GM19025 (cell line): ENCODE measurements around the gene MLN.

Experiments used
- ATAC-seq: cut with Tn5 transposase; IDR thresholded peaks from one replicate; pipeline ENCODE4 v1.9.1; 2021; ENCODE audit warnings: mild to moderate bottlenecking, low read depth, moderate library complexity; ENCODE audit not compliant: unreplicated experiment

The MLN gene, protein sequence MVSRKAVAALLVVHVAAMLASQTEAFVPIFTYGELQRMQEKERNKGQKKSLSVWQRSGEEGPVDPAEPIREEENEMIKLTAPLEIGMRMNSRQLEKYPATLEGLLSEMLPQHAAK

DNA sequence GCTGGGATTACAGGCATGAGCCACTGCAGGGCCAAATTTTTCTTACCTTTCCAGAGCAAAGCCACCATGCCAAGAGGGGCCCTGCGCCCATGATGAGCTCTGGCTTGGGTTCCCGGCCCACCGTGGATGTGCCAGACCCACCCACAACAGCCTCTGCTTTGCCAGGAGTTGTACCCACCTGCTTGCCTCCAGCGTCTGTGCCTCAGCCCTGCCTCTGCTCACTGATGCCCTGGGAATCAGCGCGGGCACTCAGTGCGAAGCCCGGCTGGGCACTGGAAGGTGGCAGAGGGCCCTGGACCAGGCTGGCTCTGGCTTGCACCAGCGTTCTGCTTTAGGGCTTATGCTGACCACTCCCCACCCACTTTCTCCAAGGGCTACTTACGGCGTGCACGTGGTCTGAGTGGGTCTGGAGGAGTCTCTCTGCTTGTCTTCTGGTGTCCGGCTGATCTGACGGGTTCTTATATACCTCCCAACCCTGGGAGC is at the start of gene MLN:
Gene MLN (minus strand): TSS at position 433 of the 483 bp plus-strand sequence. CDS start 2,840 bp downstream, outside the sequence.
- no peak for ATAC-seq

DNA sequence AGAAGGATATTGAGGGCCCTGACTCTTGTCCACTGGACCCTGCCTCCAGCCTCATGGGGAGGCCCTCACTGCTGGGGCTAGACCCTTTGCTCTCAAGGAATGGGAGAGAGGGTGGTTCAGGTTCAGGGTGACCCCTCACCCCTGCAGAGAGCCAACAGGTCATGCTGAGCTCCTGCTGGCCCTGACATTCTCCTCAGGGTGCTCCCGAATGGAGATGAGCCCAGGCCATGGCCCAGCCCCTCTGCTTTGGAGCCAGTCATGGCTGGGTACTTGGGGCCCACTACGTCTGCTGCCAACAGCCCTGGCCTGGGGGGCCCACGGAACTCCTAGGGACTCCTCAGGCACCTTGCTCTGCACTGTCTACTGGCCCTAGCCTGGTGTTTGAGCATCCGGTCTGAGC is 49.2 kb upstream of the MLN start:
- no peak for ATAC-seq

DNA sequence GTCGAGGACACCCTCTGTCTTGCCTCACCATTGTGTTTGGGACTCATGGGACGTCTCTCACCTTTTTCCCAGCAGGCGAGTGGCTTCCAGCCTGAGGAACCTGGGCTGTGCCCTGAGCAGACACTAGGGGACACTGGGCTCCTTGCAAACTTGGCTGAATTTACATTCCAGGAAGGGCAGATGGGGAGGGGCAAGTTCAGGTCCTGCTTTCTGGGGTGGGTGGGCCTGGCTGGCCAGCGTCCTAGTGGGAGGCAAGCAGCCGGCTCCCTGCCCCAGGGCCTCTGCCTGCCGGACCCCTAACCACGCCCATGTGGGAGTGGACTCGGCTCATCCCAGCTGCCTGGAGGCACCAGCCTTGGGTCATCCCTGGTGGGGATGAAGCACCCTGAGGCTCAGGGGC is 48.2 kb upstream of the MLN start:
- ATAC-seq: no peak

DNA sequence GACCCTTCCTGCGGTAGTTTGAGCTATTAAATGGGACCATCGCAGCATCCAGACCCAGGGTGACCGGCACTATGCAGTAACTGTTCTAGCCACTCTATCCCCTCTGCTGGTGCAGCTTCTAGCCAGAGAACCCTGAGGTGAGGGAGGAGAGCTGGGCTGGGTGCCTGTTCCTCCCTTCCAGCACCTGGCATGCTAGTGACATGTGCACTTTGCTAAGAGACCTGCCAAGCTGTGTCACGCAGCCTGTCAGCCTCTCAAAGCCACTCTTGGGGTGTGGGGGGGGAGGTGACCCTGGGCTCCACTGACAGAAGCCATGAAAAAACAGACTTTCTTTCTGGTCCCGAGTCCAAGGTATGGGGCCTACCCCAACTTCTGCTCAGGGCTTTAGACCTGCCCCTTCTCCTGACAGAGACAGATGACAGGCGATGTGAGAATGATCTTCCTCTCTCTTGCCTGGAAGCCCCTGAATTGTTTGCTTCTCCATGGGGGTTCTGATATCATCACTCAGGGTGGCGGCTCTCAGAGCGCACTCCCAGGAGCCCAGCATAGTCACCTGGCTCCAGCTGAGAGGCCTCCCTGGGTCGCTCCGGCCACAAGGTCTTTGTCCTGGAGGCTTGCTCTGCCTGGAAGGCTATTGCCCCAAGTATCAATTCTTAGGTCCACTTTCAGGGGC is 47.2 kb upstream of the MLN start:
- no peak for ATAC-seq

DNA sequence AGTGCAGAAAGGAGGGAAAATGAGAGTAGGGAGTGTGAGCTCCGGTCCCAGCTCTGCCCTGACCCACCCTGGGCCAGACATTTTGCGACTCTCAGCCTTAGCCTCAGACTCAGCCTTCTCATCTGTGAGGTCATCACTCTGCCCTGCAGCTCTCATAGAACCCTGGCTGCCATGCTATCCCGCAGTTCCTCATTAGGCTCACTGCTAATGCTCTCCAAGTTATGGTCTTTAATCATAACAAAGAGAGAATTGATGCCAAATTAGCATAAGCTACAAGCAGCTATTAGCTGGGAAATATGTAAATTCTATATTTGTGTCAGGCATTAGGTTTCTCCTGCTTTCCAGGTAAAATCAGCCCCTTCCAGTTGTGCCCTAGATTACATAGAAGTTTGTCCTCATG is 46.5 kb upstream of the MLN start:
- no peak for ATAC-seq

DNA sequence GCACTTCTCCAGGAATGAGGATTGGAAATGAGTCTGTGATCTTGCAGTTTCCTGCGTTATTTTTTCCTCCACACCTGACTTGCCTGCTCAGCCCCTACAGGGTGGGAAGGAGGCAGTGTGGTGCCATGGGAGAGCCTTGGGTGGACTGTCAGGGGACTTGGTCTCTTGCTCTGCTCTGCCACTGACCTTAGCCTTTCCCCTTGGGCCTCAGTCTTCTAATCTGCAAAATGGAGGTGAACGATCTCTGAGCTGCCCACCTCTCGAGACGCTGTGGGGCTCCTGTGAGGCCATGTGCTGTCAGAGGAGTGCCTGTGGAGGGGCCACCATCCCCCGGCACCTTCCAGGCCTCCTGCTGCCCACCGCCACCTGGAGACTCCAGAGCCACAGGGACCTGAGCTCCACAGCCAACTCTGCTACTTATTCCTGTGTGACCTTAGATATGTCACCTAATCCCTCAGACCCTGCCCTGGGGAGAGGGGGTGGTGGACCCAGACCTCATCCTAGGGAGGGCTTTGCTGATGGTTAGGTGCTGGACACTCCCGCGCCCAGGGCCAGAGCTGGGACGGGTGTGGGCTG is 45.8 kb upstream of the MLN start:
- ATAC-seq: no peak

DNA sequence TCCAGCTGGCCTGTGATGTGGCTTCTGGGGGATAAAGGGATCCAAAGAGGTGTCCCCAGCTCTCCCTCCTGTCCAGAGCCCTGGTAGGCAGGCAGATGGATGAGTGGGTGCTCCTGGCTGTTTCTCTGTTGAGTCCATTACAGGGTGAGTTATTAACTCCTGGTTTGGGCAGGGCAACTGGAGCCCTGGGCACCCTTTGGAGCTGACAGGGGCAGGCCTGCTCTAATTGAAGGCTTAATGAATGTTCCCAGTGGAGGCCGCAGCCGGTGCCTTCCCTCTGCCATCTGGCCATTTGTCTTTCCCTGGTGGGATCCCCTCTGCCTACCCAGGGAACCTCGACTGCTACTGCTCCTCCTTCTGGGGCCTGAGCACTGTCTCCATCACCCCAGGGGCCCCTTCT is 44.7 kb upstream of the MLN start:
- ATAC-seq: no peak

DNA sequence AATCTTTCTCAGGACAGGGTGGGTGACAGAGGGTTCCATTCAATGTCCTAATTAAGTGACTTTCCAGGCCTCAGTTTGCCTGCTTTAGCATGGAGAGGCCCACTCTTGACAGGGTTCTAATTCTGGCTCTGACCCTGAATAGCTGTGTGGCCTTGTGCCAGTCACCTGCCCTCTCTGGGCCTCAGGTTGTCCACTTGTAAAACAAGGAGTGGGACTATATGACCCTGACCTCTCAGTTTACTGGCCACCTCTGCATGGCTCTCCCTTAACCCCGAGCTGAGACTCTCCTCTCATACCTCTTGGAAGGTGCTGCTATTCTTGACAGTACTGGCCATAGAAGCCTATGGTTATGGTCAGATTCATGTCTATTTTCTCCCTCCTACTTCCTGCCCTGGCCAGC is 44.1 kb upstream of the MLN start:
- ATAC-seq: no peak

DNA sequence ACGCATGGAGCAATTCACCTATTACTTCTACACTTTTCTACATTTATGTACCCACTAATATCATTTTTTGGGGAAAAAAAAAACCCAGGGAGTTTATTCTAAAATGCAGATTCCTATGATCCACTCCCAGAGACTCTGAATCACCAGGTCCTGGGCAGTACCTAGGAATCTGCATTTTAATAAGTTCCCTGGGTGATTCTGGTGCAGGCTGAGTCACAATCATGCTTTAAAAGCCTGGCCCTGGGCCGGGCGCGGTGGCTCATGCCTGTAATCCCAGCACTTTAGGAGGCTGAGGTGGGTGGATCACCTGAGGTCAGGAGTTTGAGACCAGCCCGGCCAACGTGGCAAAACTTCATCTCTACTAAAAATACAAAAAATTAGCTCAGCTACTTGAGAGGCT is 43.3 kb upstream of the MLN start:
- ATAC-seq: no peak

DNA sequence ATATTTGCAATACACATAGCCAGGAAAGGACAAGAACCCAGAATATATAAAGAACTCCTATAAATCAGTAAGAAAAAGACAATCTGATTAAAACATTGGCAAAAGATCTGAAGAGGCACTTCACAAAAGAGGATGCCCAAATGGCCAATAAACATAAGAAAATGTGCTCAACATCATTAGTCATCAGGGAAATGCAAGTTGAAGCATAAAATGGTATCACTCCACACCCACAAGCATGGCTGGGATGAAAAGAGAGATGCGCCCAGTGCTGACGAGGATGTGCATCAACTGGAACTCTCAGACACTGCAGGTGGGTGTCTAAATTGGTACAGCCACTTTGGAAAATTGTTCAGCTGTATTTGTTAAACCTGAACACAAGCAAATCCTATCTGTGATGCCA is 42.4 kb upstream of the MLN start:
- ATAC-seq: no peak

DNA sequence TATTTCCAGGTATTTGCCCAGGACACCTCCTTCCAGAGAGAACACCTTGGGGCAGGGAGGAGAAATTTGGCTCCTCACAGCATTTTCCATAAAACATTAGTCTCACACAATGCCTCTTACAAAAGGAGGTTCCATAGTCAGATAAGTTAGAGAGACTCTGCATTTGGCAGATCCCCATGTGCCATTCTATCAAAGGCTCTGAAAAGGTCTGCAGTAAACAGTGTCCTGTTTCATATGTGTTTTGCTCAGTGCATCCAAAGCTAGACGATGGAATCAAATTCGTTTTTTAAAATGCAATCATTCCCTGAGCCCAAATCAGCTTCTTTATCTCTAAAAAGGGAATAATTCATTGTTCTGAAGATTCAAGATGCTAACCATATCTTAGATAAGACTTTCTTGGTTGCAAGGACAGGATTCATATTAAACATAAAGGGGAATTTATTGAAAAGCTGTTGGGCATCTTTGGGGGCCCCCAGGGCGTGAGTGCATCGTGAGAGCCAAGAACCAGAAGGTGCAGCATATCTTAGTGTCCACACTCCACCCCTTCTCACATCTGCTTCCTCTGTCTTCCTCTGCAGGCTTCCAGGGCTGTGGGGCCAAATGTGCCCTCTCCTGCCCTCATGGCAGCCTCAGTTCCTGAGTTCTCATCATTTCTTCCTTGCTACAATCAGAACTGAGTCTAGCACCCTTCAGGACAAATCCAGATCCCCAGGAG is 41.4 kb upstream of the MLN start:
- no peak for ATAC-seq

DNA sequence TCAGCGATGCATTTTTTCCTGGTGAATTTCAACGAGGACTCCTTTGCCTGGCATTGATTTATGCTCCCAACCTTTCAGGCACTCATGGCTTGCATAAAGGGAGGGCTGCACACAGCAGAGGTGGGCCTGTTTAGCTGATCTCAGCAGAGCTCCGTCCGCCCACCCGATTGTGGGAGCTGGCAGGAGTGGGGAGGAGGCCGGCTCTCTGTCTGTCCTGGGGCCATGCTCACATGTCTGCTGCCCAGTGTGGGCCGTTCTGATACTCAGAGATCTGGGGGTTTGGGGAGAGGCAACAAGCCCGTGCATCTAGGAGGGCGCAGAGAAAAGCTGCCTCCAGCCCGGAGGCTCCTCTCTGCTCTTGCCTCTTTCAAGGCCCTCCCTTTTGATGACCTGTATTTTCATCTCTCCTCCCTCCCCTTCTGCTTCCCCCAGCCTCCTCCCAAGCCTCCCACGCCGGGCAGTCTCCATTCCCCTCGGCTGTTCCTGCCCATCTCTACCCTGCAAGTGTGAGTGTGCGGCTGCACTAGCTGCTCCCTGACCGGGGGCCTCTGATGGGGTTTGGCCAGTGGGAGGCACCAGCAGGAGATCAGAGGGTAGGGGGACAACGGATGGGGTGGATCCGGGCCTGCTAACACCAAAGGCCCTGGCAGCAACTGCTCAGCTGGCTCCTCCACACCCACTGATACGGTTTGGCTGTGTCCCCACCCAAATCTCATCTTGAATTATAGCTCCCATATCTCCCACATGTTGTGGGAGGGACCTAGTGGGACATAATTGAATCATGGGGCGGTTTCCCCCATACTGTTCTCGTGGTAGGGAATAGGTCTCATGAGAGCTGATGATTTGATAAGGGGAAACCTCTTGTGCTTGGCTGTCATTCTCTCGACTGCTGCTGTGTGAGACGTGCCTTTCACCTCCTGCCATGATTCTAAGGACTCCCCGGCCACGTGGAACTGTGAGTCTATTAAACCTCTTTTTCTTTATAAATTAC is 39.6 kb upstream of the MLN start:
- no peak for ATAC-seq

DNA sequence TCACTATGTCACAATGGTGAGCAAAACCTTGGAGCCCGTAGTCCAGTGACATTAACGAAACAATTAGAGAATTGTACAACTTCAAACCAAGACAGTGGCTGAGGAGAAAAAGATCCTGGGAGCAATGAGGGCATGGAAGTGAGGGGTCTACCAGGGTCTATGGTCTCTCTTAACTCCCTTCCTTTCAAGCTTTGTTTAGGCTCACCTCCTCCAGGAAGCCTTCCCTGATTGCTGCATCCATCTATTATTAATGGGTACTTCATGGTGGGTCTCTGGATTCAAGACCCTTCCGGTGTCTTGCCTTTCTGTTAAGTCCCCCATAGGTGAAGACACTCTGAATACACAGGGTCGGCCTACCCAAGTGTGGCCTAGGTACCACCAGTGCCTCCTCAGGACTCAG is 38.1 kb upstream of the MLN start:
- no peak for ATAC-seq

DNA sequence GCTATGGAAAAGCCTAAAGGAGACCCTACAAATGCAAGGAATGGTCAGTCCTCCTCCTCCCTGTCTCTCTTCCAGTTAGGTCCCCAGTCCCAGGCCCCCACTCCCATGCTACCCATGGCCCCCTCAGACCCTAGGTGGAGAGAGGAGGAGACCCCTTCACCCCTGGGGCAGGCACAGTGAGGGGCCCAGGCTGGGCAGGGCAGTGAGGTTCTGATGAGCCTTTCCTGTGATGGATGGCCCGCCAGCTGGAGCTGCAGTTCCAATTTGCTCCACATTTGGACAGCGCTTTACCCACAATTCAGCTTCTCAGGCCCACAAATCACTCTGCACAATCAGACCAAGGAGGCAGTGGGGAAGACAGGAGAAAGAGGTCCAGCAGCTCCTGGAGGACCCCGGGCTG is 37.3 kb upstream of the MLN start:
- no peak for ATAC-seq

DNA sequence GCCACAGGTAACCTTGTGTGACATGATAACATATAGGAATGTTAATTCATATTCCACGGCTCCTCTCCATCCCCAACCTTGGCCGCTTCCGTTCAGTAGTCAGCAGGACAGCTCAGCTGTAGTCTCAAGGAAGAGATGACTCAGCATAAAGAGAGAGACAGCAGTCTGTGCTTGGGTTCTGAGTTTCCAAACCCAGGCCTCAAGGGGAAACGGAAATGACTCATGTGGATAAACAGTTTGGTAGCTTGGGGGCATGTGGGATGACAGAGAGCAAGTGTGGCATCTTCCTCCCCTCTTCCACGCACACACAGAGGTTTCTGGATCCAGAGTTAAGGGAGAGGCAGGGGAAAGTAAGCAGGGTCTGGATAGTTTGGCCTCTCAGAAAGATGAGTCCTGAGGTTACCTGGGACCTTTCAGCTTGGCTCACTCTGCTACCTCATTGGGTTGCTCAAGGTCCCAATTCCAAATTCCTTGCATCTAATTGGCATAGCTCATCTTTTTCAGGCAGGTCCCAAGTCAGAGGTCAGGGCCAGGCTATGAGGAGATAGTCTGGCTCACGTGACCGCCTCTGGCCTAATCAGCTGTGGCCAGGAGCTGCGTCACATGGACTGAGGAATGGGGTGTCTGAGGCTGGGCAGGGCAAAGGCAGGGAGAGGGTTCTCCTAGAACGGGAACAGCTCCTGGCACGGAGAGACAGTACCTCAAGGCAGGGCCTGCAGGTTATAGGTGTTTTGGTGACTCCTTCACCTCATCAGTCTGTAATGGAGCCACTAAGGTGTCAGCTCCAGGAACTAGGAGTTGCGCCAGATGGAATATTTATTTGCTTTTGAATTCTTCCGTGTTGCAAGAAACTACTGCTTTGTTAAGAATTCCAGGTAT is 36.5 kb upstream of the MLN start:
- no peak for ATAC-seq

DNA sequence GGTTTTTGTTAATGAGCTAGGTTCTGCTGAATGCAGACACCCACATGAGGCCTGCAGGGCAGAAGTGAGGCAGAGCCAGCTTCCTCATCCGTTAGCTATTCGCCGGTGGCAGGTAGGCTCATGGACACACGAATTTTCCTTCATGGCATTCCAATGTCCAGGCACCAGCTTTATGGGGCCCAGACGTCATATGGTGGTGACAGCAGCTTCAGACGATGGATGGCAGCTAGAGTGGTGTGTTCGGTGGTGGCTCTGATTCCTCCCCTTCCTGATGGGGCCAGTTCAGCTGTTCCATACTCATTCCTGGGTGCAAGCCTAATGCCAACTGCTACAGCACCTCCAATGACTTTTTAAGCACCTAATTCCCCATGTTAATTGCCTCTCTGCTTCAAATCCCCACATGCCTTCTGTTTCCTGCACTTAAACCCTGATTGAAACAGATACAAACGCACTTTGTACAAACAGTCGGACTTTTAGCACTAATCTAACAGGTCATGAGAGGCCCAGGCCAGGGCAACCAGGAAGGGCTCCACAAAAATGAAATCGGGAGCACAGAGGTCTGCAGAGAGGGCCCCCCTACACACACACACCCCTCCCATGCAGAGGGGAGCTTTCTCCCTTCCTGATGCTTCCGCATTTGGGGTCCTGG is 35.7 kb upstream of the MLN start:
- ATAC-seq: no peak

DNA sequence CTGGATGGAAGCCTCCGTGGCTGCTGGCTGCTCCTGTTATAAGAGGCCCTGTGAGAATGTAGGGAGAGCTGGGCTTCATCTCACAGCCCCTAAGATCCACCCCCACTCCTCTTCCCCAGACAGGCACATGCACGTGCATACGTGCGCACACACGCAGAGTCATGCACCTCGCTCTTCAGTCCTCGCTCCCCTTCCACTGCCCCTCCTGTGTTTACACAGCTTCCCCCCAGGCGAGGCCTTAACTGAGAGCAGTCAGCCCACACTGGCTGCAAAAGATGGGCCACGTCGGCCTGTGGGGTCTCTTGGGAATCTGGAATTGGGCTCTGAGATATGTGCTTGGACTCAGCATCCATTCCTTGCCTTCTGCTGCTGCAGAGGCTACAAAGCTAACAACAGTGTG is 35.2 kb upstream of the MLN start:
- no peak for ATAC-seq

DNA sequence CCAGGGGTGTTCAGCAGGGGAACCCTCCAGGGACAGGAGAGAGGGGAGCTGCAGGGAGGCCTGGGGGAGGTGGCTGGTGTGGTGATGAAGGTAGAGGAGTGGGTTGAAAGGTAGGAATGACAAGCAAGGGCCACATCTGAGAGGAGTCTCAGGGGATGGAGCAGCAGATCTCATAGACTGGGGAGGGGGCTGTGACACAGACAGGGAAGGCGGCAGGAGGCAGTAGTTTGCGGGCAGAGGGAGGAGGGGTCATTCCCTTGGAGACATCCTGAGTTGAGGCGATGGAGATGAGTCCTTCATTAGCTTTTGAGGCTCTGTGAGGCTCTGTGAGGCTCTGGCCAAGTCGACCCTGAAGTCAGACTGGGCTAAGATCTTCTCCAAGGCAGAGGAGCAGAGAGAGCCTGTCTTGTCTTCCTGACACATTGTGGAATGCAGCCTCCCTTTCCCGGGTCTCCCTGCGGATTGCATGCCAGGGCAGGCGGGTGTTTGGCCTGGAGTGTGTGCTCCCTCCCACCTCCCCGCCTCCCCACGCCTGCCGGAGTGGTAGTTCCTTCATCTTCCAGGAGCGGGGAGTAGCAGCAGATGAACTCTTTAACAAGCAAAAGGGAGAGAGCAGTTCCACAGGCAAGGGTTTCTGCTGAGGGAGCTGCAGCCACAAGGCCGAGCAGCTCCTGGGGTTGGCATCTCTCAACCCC is 34.3 kb upstream of the MLN start:
- ATAC-seq: no peak
